ENCODE data around the gene TRIM71.
A peak's percentile ranks its signal among the peaks of the same experiment; 100 is the strongest.
"Not testable (repeated sequence)": the region's sequence is repeated elsewhere in the genome, so short reads cannot be mapped to it uniquely, and the experiment has no call there.

TRIM71 gene

GRCh38 chr3:32890420-32891276 lies 72.9 kb downstream of the TRIM71 start:
- DNase-seq (ENCODE audit: low read depth in 2 of 2) = no peak

GRCh38 chr3:32891365-32891764 lies 73.6 kb downstream of the TRIM71 start:
- no peak for DNase-seq (ENCODE audit: low read depth in 2 of 2)

- no peak for DNase-seq (ENCODE audit: low read depth in 2 of 2)
Measured at GRCh38 chr3:32892625-32893598, 75.1 kb downstream of the TRIM71 start.

- no peak for DNase-seq (ENCODE audit: low read depth in 2 of 2)
Measured at GRCh38 chr3:32894977-32895376, 77.2 kb downstream of the TRIM71 start.

GRCh38 chr3:32895701-32896100 lies 77.9 kb downstream of the TRIM71 start:
- no peak for DNase-seq (ENCODE audit: low read depth in 2 of 2)

GRCh38 chr3:32896143-32896542 lies 78.3 kb downstream of the TRIM71 start:
- DNase-seq (ENCODE audit: low read depth in 2 of 2) = no peak

- DNase-seq (ENCODE audit: low read depth in 2 of 2) = no peak
Measured at GRCh38 chr3:32897001-32897601, 79.3 kb downstream of the TRIM71 start.

GRCh38 chr3:32897981-32898623 lies 80.3 kb downstream of the TRIM71 start:
- DNase-seq (ENCODE audit: low read depth in 2 of 2) = no peak

- no peak for DNase-seq (ENCODE audit: low read depth in 2 of 2)
Measured at GRCh38 chr3:32899265-32899664, 81.5 kb downstream of the TRIM71 start.

- DNase-seq (ENCODE audit: low read depth in 2 of 2) = no peak
Measured at GRCh38 chr3:32901005-32901932, 83.5 kb downstream of the TRIM71 start.

GRCh38 chr3:32902887-32903371 lies 85.1 kb downstream of the TRIM71 start:
- DNase-seq (ENCODE audit: low read depth in 2 of 2) = not testable (repeated sequence)

- no peak for DNase-seq (ENCODE audit: low read depth in 2 of 2)
Measured at GRCh38 chr3:32903953-32904352, 86.2 kb downstream of the TRIM71 start.

GRCh38 chr3:32909999-32910398 lies 92.2 kb downstream of the TRIM71 start:
- DNase-seq (ENCODE audit: low read depth in 2 of 2) = no peak

- no peak for DNase-seq (ENCODE audit: low read depth in 2 of 2)
Measured at GRCh38 chr3:32910954-32911353, 93.2 kb downstream of the TRIM71 start.

- DNase-seq (ENCODE audit: low read depth in 2 of 2) = no peak
Measured at GRCh38 chr3:32912046-32912445, 94.2 kb downstream of the TRIM71 start.

- peak; percentile 11 to 24 for DNase-seq (ENCODE audit: low read depth in 2 of 2)
Measured at GRCh38 chr3:32913790-32914446, 96.1 kb downstream of the TRIM71 start.

- DNase-seq (ENCODE audit: low read depth in 2 of 2) = no peak
Measured at GRCh38 chr3:32919920-32920319, 102.1 kb downstream of the TRIM71 start.

GRCh38 chr3:32922078-32922477 lies 104.3 kb downstream of the TRIM71 start:
- no peak for DNase-seq (ENCODE audit: low read depth in 2 of 2)

GRCh38 chr3:32930161-32930560 lies 112.4 kb downstream of the TRIM71 start:
- DNase-seq (ENCODE audit: low read depth in 2 of 2) = no peak

GRCh38 chr3:32931273-32931672 lies 113.5 kb downstream of the TRIM71 start:
- not testable (repeated sequence) for DNase-seq (ENCODE audit: low read depth in 2 of 2)

Data from fibroblast of skin of left biceps (primary cell).